WTC11 (cell line): ENCODE data around the gene SECISBP2.

Source experiments
- CREB1 ChIP-seq: sonication (generic); formaldehyde crosslinking; IDR thresholded peaks from 2 replicates; pipeline ENCODE4 v1.8.0; 2023; ENCODE audit warnings: mild to moderate bottlenecking, missing genetic modification reagents
- ELF4 ChIP-seq: sonication (generic); formaldehyde crosslinking; IDR thresholded peaks from 2 replicates; pipeline ENCODE4 v1.8.1; 2022; ENCODE audit warnings: low read depth, mild to moderate bottlenecking, moderate library complexity, missing genetic modification reagents
- JUN ChIP-seq: sonication (generic); formaldehyde crosslinking; IDR thresholded peaks from 2 replicates; pipeline ENCODE4 v1.8.0; 2023; ENCODE audit warnings: mild to moderate bottlenecking, missing genetic modification reagents
- SP1 ChIP-seq: sonication (generic); formaldehyde crosslinking; conservative IDR thresholded peaks from 2 replicates; pipeline ENCODE4 v1.8.1; 2022; ENCODE audit warnings: missing genetic modification reagents
- TF ChIP-seq, protein P1 (sequence below): fragments of 250-450 bp; sonication (Bioruptor Pico); IDR thresholded peaks from 2 replicates; pipeline ENCODE4 v1.8.0; 2021; ENCODE audit warnings: mild to moderate bottlenecking
- TF ChIP-seq, protein P2 (sequence below): fragments of 200-600 bp; IDR thresholded peaks from 2 replicates; pipeline ENCODE4 v1.8.0; 2022; ENCODE audit warnings: antibody characterized with exemption

DNA sequence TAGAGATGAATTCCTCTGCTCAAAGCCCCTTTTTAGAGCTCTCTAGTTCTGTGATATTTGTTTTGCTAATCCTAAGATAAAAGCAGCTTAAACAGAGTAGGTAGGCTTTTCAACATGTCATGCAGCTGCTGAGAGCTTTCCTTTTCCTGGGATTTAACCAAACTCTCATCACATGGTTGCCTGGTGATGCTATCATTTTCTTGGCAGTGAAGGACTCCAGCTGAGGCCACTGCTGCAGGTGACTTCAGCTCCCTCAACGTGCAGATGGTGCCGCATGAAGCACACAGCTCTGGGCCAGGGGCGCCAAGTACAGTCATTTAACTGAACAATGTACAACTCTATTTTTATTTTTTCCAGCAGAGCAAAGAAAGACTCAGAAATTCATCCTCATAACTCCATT lies 42.2 kb downstream of the SECISBP2 start:
- TF ChIP-seq SP1 (CRISPR knock-in tag) (no peak), ELF4 (CRISPR knock-in tag) (no peak), JUN (no peak), CREB1 (CRISPR knock-in tag) (no peak)
- TF ChIP-seq, protein P1, sequence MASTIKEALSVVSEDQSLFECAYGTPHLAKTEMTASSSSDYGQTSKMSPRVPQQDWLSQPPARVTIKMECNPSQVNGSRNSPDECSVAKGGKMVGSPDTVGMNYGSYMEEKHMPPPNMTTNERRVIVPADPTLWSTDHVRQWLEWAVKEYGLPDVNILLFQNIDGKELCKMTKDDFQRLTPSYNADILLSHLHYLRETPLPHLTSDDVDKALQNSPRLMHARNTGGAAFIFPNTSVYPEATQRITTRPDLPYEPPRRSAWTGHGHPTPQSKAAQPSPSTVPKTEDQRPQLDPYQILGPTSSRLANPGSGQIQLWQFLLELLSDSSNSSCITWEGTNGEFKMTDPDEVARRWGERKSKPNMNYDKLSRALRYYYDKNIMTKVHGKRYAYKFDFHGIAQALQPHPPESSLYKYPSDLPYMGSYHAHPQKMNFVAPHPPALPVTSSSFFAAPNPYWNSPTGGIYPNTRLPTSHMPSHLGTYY (CRISPR knock-in tag) = no peak
- TF ChIP-seq, protein P2, sequence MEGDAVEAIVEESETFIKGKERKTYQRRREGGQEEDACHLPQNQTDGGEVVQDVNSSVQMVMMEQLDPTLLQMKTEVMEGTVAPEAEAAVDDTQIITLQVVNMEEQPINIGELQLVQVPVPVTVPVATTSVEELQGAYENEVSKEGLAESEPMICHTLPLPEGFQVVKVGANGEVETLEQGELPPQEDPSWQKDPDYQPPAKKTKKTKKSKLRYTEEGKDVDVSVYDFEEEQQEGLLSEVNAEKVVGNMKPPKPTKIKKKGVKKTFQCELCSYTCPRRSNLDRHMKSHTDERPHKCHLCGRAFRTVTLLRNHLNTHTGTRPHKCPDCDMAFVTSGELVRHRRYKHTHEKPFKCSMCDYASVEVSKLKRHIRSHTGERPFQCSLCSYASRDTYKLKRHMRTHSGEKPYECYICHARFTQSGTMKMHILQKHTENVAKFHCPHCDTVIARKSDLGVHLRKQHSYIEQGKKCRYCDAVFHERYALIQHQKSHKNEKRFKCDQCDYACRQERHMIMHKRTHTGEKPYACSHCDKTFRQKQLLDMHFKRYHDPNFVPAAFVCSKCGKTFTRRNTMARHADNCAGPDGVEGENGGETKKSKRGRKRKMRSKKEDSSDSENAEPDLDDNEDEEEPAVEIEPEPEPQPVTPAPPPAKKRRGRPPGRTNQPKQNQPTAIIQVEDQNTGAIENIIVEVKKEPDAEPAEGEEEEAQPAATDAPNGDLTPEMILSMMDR = no peak
